ENCODE results near the gene CORO2B.

CORO2B gene

DNA sequence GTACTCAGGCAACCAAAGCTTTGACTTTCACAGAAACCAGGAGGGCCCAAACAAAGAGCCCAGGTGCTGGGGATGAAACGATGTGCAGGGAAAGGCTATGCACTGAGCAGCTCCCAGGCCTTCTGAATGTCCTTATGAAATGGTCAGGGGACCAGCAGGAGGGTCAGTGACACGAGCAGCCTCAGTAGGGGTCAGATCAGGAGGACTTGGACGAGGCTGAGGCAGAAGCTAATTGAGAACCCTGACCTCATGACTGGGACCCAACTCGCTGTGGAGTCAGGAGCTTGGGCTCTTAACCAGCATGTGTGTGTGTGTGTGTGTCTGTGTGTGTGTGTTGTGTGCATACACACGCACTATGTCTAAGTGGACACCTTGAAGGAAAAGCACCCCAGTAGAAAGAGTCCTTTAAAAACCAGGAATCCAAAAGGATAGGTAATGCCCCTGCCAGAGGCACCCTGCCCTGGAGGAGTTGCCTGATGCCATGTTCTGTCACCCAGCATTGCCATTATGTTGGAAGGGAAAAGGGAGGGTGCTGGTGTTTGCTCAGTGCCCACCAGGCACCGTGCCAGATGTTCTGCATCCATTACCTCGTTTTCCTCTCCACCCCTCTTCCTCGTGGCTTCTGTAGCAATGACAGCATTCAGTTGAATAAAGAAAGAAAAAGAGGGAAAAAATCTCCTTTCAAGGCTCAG, 50.9 kb downstream of the CORO2B start:
- no peak for DNase-seq (ENCODE audit: low read depth)

GRCh38 chr15:68630211-68630555, 51.4 kb downstream of the CORO2B start:
- DNase-seq (ENCODE audit: low read depth) = no peak

DNA sequence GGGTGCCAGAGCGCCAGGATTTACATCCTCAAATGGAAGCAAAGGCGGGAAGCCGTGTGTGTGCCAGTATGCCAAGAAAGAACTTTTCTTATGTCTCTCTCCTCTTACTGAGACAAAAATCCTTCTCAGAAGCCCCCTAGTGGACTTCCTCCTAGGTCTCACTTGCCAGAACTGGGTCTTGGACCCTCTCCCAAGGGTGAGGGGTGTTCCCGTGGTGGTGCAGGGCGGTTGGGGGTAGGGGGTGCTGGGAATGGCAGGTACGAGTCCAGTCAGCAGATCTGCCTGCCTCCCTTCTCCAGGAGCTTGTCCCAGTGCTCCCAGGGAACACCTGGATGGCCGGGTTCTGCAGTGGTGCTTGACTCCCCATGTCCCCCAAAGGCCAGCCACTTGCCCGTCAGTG, 52.0 kb downstream of the CORO2B start:
- DNase-seq (ENCODE audit: low read depth) = no peak

GRCh38 chr15:68631601-68632051, 52.8 kb downstream of the CORO2B start:
- no peak for DNase-seq (ENCODE audit: low read depth)

DNA sequence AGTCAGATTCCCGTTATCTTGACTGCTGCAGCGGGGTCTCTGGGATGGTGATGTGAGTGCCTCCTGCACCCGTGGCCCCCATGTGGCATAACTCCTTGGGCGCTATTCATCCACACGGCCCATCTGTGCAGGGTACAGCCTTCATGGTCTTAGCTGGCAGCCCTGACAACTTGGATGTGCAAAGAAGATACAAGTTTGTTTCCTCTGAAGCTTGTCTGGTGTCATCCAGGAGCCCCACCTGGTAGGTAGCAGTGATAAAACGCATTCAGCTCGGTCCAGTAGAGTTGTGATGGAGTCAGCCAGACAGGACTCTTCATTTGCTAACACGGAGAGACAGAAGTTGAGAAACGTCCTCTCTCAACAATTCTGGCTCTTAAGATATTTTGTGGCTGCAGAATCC, 53.3 kb downstream of the CORO2B start:
- DNase-seq (ENCODE audit: low read depth) = no peak

DNA sequence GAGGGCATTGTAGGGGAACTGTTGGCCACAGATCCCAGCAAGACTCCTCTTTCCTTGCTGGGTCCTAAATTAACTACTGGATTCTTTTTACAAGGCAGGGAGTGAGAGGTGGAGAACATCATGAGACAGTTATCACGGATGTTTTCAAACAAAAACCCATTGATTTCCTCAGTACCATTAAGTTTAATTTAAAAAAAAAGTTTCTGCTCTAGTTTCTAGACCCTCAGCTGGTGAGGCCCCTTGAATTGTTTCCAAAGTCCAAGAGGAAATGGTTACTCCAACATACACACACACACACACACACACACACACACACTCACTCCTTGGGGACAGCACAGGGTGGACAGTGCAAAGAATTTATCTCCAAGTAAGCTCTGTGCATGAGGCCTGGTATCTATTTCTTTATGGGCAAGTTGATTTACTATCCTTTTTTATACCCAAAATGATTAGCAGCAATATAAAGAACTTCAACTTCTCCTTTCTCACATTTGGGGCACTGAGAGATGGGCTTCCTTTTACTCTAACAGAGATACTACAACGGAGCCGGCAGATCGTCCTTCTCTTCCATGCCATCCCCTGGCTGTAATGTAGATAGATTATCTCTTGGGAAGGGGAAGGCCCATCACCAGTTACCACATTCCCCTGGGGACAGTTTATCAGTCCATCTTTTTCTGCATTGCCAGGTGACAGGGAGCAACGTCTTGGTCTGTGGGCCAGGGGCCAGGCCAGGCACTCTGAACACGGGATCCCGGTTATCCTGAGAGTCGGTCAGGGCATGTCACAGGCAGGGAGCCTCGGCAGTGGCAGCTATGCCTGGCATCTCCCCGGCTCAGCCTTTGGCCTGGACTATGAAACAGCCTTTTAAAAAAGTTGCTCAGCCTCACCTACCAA, 54.7 kb downstream of the CORO2B start:
- DNase-seq (ENCODE audit: low read depth) = no peak

DNA sequence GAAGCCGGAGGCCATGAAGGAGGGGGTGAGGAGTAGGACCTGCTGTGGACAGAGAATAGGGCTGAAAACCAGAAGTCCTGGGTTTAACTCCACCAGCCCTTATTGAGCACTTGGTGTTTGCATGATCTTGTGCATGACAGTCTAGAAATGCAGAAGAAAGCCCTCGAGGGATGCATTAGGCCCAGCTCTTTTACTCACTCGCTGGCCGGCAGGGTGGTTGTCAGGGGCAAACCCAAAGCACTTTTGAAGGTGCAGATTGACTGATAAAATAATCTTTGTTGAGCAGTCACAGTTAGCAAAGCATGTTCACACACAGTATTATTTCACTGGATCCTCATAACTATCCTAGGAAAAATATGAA, 55.3 kb downstream of the CORO2B start:
- no peak for DNase-seq (ENCODE audit: low read depth)

- no peak for DNase-seq (ENCODE audit: low read depth)
Observed at GRCh38 chr15:68634531-68634930, 55.7 kb downstream of the CORO2B start.

DNA sequence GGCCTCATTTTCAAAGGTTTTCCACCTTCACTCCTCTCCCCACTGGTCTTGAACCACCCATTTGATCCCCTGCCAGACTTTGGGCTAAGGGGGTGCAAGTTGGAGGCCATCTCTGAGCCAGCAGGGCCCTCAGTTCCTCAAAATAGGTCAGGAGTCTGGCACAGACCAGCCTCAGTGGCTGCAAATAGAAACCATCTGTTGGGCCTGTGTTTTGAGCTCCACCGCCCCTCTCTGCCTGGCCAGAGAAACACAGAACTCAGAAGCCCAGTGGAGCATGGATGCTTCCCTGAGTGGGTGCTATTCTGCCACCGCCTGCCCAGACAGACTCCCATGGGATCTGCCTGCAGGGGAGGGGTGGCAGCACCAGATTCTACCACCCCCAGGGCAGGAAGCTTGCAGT, 56.3 kb downstream of the CORO2B start:
- DNase-seq (ENCODE audit: low read depth) = no peak

- no peak for DNase-seq (ENCODE audit: low read depth)
Observed at GRCh38 chr15:68636256-68636655, 57.5 kb downstream of the CORO2B start.

DNA sequence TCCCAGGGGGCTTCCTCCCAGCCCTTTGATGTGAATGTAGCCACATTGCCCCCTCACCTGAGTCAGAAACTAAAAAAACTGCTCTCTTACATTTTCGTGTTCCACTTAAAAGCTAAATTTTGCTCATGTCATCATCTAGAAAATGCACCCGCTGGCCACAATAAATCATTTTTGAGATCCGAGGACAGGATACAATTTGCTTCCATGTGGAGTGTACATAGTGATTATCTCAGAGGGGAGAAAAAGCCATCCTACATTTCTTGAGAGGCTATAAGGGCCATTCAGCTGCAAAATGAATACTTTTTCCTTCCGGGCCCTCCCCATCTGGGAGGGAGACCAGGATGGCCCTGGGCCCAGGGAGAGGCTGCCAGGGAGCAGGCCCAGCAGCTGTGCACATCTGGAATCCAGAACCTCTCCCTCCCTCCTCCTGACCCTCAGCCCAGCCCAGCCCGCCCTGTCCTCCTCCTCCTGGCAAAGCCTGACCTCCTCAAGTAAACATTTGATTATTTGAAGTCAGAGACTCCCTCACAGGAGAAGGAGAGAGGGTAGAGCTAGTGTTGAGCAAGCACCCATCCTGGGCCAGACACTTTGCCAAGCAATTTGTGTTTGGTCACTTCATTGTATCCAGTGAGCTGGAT, 59.1 kb downstream of the CORO2B start:
- no peak for DNase-seq (ENCODE audit: low read depth)

- no peak for DNase-seq (ENCODE audit: low read depth)
Observed at GRCh38 chr15:68638953-68639515, 60.2 kb downstream of the CORO2B start.

- no peak for DNase-seq (ENCODE audit: low read depth)
Observed at GRCh38 chr15:68639926-68640600, 61.3 kb downstream of the CORO2B start.

DNA sequence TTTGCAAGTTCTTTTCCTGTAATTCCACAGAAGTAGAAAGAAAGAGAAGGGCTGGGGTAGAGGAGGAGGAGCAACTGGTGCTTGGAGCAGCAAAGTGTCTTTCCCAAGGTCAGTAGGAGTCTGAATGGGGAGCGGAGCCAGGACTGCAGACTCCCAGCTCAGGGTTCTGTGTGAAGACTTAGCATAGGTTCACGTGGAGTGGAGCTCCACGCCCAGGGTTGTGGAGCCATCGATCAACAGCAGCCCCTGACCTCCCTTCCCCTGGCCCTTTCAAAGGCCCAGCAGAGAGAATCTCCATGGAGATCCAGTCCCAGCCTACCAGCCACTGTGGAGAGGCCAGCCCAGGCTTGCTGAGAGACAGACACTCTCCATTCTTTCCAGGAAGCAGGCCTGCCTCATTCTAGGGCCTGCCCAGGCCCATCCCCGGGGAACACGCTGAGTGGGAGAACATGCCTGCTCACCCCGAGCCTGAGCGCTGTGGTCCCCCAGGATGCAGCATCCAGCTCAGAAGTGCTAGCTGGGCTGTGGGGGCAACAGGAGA, 62.1 kb downstream of the CORO2B start:
- no peak for DNase-seq (ENCODE audit: low read depth)

DNA sequence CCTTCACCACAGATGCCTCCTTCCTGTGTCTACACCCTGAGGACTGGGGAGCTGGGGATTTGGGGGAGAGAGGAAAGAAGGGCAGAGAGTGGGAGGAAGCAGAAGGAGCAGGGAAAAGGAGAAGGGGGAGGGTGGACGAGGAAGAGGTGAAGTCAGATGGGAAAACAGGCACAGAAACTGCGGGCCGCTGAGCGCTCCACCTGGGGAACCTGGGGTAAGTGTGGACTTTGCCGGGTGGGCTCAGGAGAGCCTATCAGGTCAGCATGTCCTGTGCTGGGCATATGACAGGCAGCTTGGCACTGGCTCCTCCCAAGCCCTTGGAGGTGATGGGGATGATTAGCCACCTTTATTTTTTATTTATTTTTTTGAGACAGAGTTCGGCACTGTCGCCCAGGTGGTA, 62.6 kb downstream of the CORO2B start:
- DNase-seq (ENCODE audit: low read depth) = no peak

- DNase-seq (ENCODE audit: low read depth) = no peak
Observed at GRCh38 chr15:68642491-68642845, 63.7 kb downstream of the CORO2B start.

DNA sequence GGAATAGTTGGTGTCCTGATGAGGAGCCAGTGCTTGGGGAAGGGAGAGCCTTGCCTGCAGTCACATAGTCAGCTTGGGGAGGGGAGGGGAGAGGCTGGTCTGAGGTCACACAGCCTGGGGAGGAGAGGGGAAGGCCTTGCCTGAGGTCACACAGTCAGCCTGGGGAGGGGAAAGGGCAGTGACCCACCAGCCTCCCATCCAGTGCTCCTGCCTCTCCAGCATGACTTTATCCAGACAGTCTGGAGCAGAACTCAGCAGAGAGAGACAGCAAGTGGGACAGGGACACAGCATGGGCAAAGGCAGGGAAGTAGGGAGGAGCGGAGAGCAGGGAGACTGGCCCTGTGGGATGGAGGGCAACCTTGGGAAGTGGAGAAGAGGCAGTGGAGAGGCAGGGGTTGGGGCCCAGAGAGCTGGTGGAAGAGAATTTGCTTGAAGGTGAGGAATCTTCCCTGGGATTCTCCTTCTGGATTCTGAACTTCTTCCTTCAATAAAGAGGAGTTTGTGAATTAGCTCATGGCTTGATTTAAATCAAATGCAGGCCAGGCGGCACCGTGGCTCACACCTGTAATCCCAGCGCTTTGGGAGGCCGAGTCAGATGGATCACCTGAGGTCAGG, 64.5 kb downstream of the CORO2B start:
- DNase-seq (ENCODE audit: low read depth) = no peak

DNA sequence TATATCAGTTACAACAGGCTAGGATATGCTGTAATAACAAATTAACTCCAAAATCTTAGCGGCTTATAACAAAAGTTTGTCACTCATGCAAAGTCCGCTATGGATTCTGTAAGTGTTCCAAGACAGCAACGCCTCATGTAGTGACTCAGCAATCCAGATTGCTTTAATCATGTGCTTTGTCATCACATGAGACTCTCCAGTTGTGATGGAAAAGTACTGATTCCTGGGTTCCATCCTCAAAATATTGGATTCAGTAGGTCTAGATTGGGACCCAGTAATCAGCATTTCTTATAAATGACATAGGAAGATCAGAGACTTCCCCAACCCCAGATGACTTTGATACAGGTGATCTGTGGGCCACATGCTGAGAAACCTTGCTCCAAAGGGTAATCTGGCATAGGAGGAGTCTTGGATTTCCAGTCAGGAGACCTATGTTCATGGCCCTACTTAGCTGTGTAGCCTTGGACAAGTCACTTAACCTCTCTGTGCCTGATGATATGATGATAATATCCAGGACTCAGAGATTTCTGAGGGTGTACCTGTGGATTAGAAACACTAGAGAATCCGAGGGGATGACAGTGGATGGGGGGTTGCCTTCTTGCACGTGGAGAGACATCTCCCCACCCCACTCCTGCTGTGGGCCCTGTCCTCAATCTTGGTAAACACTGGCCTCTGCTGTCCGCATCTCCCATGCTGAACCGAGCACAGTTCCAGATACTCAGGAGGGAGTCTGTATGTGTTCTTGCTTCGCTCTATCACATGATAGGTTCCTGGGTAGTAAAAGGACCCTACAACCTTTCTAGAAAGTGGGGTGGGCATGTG, 65.5 kb downstream of the CORO2B start:
- no peak for DNase-seq (ENCODE audit: low read depth)

DNA sequence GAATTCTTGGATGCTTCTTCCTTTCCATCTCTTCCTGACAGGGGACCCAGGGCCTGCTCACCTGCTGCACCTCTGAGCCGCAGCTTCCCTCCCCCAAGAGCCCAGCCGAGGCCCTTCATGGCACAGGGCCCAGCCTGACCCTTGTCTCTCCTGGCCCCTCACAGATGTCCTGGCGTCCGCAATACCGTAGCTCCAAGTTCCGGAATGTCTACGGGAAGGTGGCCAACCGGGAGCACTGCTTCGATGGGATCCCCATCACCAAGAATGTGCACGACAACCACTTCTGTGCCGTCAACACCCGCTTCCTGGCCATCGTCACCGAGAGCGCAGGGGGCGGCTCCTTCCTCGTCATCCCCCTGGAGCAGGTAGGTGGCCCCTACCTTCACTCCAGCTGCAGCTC, 66.2 kb downstream of the CORO2B start:
- no peak for DNase-seq (ENCODE audit: low read depth)

DNA sequence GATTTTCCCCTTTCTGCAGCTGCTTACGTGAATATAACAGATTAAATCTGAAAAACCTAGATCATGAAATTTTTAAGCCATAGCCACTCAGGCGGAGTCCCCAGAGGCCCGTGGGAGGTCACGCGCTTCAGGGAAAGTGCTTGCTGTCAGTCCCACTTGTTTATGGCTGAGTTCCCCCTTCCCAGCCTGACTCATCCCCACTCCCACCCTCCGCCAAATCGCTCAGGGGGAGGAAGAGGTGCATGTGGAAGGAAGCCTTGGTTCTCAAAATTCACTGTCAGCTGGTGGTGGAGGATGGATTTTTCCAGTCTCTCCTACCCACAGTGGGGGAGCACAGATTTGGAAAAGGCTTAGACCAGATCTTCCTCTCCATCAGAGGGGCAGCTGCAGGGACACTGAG, 67.4 kb downstream of the CORO2B start:
- no peak for DNase-seq (ENCODE audit: low read depth)

- DNase-seq (ENCODE audit: low read depth) = no peak
Observed at GRCh38 chr15:68646696-68647095, 67.9 kb downstream of the CORO2B start.
